Activated gamma-delta T cell (primary cell): ENCODE results near the gene ZDHHC17.

Experiments used
- DNase-seq: peaks from one replicate; lab custom pipeline; 2025; lab: John Stamatoyannopoulos, UW

Gene ZDHHC17

GRCh38 chr12:76878099-76878898 is 114.4 kb downstream of the ZDHHC17 start:
- DNase-seq, result no peak

- peak; percentile 27 for DNase-seq
Measured at GRCh38 chr12:76878899-76879709, 115.2 kb downstream of the ZDHHC17 start, which contains the start of gene CSRP2. Gene CSRP2 (minus strand): TSS chr12:76879019. CDS start chr12:76866260, 12,759 bp downstream.

- no peak for DNase-seq
Measured at GRCh38 chr12:76879710-76880518, 116.0 kb downstream of the ZDHHC17 start.

GRCh38 chr12:76880519-76881023 is 116.7 kb downstream of the ZDHHC17 start:
- no peak for DNase-seq

GRCh38 chr12:76881142-76881541 is 117.2 kb downstream of the ZDHHC17 start:
- DNase-seq, result no peak

GRCh38 chr12:76882367-76882766 is 118.5 kb downstream of the ZDHHC17 start:
- DNase-seq, result no peak

GRCh38 chr12:76883151-76883550 is 119.2 kb downstream of the ZDHHC17 start:
- DNase-seq, result no peak

GRCh38 chr12:76883811-76884210 is 119.9 kb downstream of the ZDHHC17 start:
- no peak for DNase-seq

- no peak for DNase-seq
Measured at GRCh38 chr12:76888775-76889174, 124.9 kb downstream of the ZDHHC17 start.

GRCh38 chr12:76890151-76891143 is 126.5 kb downstream of the ZDHHC17 start:
- DNase-seq, result no peak

GRCh38 chr12:76891609-76892008 is 127.7 kb downstream of the ZDHHC17 start:
- no peak for DNase-seq

GRCh38 chr12:76895796-76896195 is 131.9 kb downstream of the ZDHHC17 start:
- DNase-seq, result no peak

GRCh38 chr12:76896274-76896673 is 132.4 kb downstream of the ZDHHC17 start:
- DNase-seq, result no peak

GRCh38 chr12:76898442-76898841 is 134.5 kb downstream of the ZDHHC17 start:
- no peak for DNase-seq

GRCh38 chr12:76899522-76899921 is 135.6 kb downstream of the ZDHHC17 start:
- no peak for DNase-seq

GRCh38 chr12:76901628-76902380 is 137.9 kb downstream of the ZDHHC17 start:
- no peak for DNase-seq
